K562 (cell line): ENCODE results near the gene PRKCSH. TPM values are rescaled to one million over a fixed set of nuclear protein-coding genes. Genes with fewer than 3 reads are reported as not detected.
A peak's percentile ranks its signal among the peaks of the same experiment; 100 is the strongest.

Experiments
- BCOR ChIP-seq: fragments of 450-650 bp; IDR thresholded peaks from 2 replicates; pipeline ENCODE4 v1.6.1; 2016
- CHD7 ChIP-seq: fragments of 200-600 bp; sonication (generic); IDR thresholded peaks from one replicate; pipeline ENCODE4 v1.6.1; 2012; ENCODE audit warnings: mild to moderate bottlenecking, low read depth, low read length, inconsistent platforms
- EP400 ChIP-seq: fragments of 450-650 bp; IDR thresholded peaks from 2 replicates; pipeline ENCODE4 v1.6.1; 2017; ENCODE audit warnings: antibody characterized with exemption, mild to moderate bottlenecking, moderate library complexity
- HBP1 ChIP-seq: fragments of 450-650 bp; formaldehyde crosslinking; IDR thresholded peaks from 2 replicates; pipeline ENCODE4 v1.4.0; 2022; ENCODE audit warnings: missing genetic modification characterization
- KDM2B ChIP-seq: fragments of 250-450 bp; sonication (Bioruptor Pico); IDR thresholded peaks from 2 replicates; pipeline ENCODE4 v1.8.0; 2021; ENCODE audit warnings: mild to moderate bottlenecking, moderate library complexity
- NFRKB ChIP-seq: fragments of 450-650 bp; IDR thresholded peaks from 2 replicates; pipeline ENCODE4 v1.6.1; 2016; ENCODE audit warnings: low read depth
- NR0B1 ChIP-seq: fragments of 450-650 bp; IDR thresholded peaks from one replicate; pipeline ENCODE4 v1.6.1; 2018; ENCODE audit warnings: mild to moderate bottlenecking, moderate library complexity; ENCODE audit not compliant: partially characterized antibody
- PCBP1 ChIP-seq: fragments of 200-400 bp; formaldehyde crosslinking; IDR thresholded peaks from 2 replicates; pipeline ENCODE4 v1.6.1; 2018; ENCODE audit warnings: mild to moderate bottlenecking, low read depth, low read length; ENCODE audit not compliant: poor library complexity, severe bottlenecking
- POLR2B ChIP-seq: fragments of 450-650 bp; IDR thresholded peaks from 2 replicates; pipeline ENCODE4 v1.6.1; 2018; ENCODE audit warnings: low read depth; ENCODE audit not compliant: partially characterized antibody
- RFX5 ChIP-seq: IDR thresholded peaks from 2 replicates; pipeline ENCODE4 v1.6.1; 2011; ENCODE audit warnings: low read depth, mild to moderate bottlenecking, improper control_type of control experiment, low read length
- SMAD1 ChIP-seq: fragments of 150-350 bp; IDR thresholded peaks from 2 replicates; pipeline ENCODE4 v1.6.1; 2014; ENCODE audit warnings: low read length, low read depth; ENCODE audit not compliant: partially characterized antibody
- ZNF239 ChIP-seq: fragments of 250-450 bp; sonication (Bioruptor Pico); IDR thresholded peaks from 2 replicates; pipeline ENCODE4 v1.4.0; 2020; ENCODE audit warnings: mild to moderate bottlenecking
- ZNF253 ChIP-seq: fragments of 250-450 bp; sonication (Bioruptor Pico); conservative IDR thresholded peaks from 2 replicates; pipeline ENCODE4 v1.6.1; 2021; ENCODE audit warnings: mild to moderate bottlenecking
- ZNF436 ChIP-seq: fragments of 250-450, 450-650 bp; sonication (Bioruptor Pico); formaldehyde crosslinking; IDR thresholded peaks from 2 replicates; pipeline ENCODE4 v1.7.0; 2020; ENCODE audit warnings: mild to moderate bottlenecking
- ZNF584 ChIP-seq: fragments of 200-800 bp; sonication (Bioruptor generic); IDR thresholded peaks from 2 replicates; pipeline ENCODE4 v1.6.1; 2016; ENCODE audit warnings: low read depth, mild to moderate bottlenecking, missing genetic modification characterization, missing compliant biosample characterization
- polyA plus RNA-seq, 8 experiments: library from polyadenylated mRNA; depleted of rRNA in 4 of 8; stranded (reverse) in 5 of 8; unstranded in 3 of 8; fragments of >200 nt; fragmentation: Nextera tagmentation in 2 of 8; fragmentation: Illumina TruSeq in 1 of 8; extraction: Ambion mirVana in 2 of 8; extraction: Trizol in 1 of 8; gene quantifications; 2 replicates each; pipeline versions ENCODE4 v1.2.1 to v1.2.3, GENCODE V29; 2011 to 2014; ENCODE audit warnings: inconsistent platforms in 1 of 8, missing spikeins in 1 of 8
- total RNA-seq, 7 experiments: library from RNA; depleted of rRNA in 6 of 7; stranded (reverse); fragments of >200 nt in 6 of 7; fragmentation: Illumina TruSeq in 2 of 7; extraction: Trizol in 2 of 7; gene quantifications; 2 replicates each; pipeline versions ENCODE4 v1.2.1 to v1.2.3, GENCODE V29; 2011 to 2021; ENCODE audit warnings: low replicate concordance in 1 of 7

The PRKCSH gene
- total and polyA plus RNA-seq, 9 of the 15 experiments (the other 6 are each of a cell fraction or from before 2014, with no cell fraction given) = 2.3 to 297 (median 48.1) TPM

GRCh38 chr19:11496391-11497163 is 61.1 kb downstream of the PRKCSH start (continued):
- TF ChIP-seq SMAD1 (no peak), PCBP1 (no peak), CHD7 (no peak), RFX5 (no peak), KDM2B (CRISPR knock-in tag) (no peak), NR0B1 (no peak), ZNF239 (CRISPR knock-in tag) (no peak), ZNF253 (no peak), HBP1 (CRISPR knock-in tag) (no peak), BCOR (peak; percentile 66), NFRKB (no peak), ZNF584 (no peak), ZNF436 (CRISPR knock-in tag) (no peak), POLR2B (no peak), EP400 (no peak)
